Stimulated activated CD8-positive, alpha-beta memory T cell treated with anti-CD3 and anti-CD28 coated beads, Interleukin-4, amount 100 ng/mL, for 1 hour (primary cell): Measurements from ENCODE around the gene SH3D21.

Experiments used
- DNase-seq, 2 donors: peaks; one replicate each; pipeline ENCODE4 v3.0.0-alpha.2; 2020; ENCODE audit warnings: low read depth in 2 of 2, low spot score in 1 of 2

SH3D21 gene

GRCh38 chr1:36355811-36356210, 49.6 kb downstream of the SH3D21 start:
- DNase-seq, result no peak

GRCh38 chr1:36358514-36359084, 52.4 kb downstream of the SH3D21 start:
- DNase-seq, result no peak

- no peak for DNase-seq
Measured at GRCh38 chr1:36359383-36359782, 53.2 kb downstream of the SH3D21 start.

- DNase-seq, result no peak
Measured at GRCh38 chr1:36359911-36360550, 53.9 kb downstream of the SH3D21 start.

DNA sequence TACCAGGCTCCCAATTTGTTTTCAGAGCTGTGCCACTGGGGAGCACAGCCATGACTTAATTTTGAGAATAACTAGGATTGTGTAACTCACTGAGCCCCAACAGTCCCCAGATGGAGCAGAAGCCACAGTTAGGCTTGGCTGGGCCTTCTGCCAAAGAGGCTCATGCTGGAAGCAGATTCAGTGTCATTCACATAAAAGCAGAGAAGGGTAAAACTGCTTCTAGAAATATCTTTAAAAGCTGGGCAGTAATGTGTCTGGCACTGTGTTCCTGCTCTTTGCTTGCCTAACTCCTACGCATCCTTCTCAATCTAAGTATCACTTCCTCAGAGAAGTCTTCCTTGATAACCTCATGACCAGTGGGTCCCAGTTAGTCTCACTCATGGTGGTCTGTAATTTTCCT, 59.2 kb downstream of the SH3D21 start:
- no peak for DNase-seq

- DNase-seq, result no peak
Measured at GRCh38 chr1:36366091-36366661, 60.0 kb downstream of the SH3D21 start.

DNA sequence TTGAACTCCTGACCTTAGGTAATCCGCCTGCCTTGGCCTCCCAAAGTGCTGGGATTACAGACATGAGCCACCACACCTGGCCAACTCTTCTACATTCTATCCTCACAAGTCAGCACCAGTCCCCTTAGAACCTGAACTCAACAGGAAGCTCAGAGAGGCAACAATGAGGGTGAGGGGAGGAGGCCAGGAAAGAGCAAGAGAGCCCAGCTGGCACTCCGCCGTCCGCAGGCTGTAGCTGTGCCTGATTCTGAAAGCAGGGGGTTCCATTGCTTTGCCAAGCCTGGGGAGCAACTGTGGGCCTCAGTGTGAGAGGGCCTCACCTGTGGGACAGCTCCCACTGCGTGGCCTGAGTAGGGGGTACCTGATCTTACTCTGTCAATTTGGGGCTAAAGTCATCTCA, 60.9 kb downstream of the SH3D21 start:
- no peak for DNase-seq

DNA sequence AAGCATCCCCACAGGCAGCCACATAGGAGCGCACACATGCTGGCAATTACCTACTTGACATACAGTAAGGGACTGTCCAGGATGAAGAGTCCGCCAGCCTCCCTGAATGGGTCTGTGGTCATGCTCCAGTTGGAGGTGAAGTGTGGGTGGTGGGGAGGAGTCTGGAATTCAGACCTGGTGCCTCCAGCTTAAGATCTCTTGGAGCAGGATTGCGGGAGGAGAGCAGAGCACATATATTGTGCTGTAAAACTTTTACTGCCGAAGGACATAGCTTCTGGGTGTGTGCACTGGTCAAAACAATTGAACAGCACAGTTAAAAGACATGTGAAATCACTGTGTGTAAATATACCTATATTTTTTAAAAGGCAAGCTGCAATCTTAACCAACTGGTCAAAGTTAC, 61.6 kb downstream of the SH3D21 start:
- DNase-seq, result no peak

- DNase-seq, result peak; percentile 71 to 80
Measured at GRCh38 chr1:36369061-36369861, 63.1 kb downstream of the SH3D21 start.
